Germinal center (tissue), 1 donor: ENCODE measurements around the gene HYAL1.
"Not testable (repeated sequence)": the region's sequence is repeated elsewhere in the genome, so short reads cannot be mapped to it uniquely, and the experiment has no call there.

Source experiments
- DNase-seq: peaks from one replicate; pipeline ENCODE4 v3.0.0; 2012; ENCODE audit warnings: mixed read lengths, low spot score

HYAL1 gene

GRCh38 chr3:50294089-50294488 is 9.3 kb downstream of the HYAL1 start:
- no peak for DNase-seq

GRCh38 chr3:50293079-50293801 is 10.1 kb downstream of the HYAL1 start:
- no peak for DNase-seq

GRCh38 chr3:50292159-50293078 is 11.0 kb downstream of the HYAL1 start, which contains the start of gene IFRD2:
Gene IFRD2 (minus strand): TSS chr3:50292429. CDS start chr3:50292274, 155 bp downstream.
- DNase-seq: peak; percentile 92

GRCh38 chr3:50290161-50290641 is 13.2 kb downstream of the HYAL1 start:
- DNase-seq: no peak

GRCh38 chr3:50289130-50289529 is 14.2 kb downstream of the HYAL1 start:
- DNase-seq: no peak

GRCh38 chr3:50288387-50289007 is 14.9 kb downstream of the HYAL1 start:
- DNase-seq: no peak

- no peak for DNase-seq
Measured at GRCh38 chr3:50287262-50287661, 16.1 kb downstream of the HYAL1 start.

- no peak for DNase-seq
Measured at GRCh38 chr3:50286322-50287227, 16.8 kb downstream of the HYAL1 start.

GRCh38 chr3:50284121-50284520 is 19.3 kb downstream of the HYAL1 start:
- DNase-seq: not testable (repeated sequence)

- DNase-seq: no peak
Measured at GRCh38 chr3:50279255-50280016, 23.9 kb downstream of the HYAL1 start.

GRCh38 chr3:50278880-50279224 is 24.5 kb downstream of the HYAL1 start, which contains the start of gene LSMEM2:
Gene LSMEM2 (plus strand): TSS chr3:50279087. CDS start chr3:50279114, 27 bp downstream.
- no peak for DNase-seq

GRCh38 chr3:50278123-50278879 is 25.1 kb downstream of the HYAL1 start:
- DNase-seq: no peak

- no peak for DNase-seq
Measured at GRCh38 chr3:50276762-50277101, 26.6 kb downstream of the HYAL1 start.

- no peak for DNase-seq
Measured at GRCh38 chr3:50275996-50276761, 27.2 kb downstream of the HYAL1 start.

- DNase-seq: no peak
Measured at GRCh38 chr3:50275141-50275995, 28.0 kb downstream of the HYAL1 start.

GRCh38 chr3:50274371-50275104 is 28.8 kb downstream of the HYAL1 start:
- peak; percentile 70 for DNase-seq

GRCh38 chr3:50273689-50274065 is 29.7 kb downstream of the HYAL1 start:
- DNase-seq: no peak
